SJSA1 (cell line): Measurements from ENCODE around the gene ARFRP1. TPM values are rescaled to one million over a fixed set of nuclear protein-coding genes. Genes with fewer than 3 reads are reported as not detected.
A peak's percentile ranks its signal among the peaks of the same experiment; 100 is the strongest.
"Not testable (repeated sequence)": the region's sequence is repeated elsewhere in the genome, so short reads cannot be mapped to it uniquely, and the experiment has no call there.

Experiments used
- DNase-seq, 2 experiments: peaks; one replicate each; pipeline ENCODE4 v3.0.0-alpha.2; 2015 to 2020; ENCODE audit warnings: low spot score in 2 of 2, low read depth in 1 of 2
- H3K27ac ChIP-seq: fragments of 250-450 bp; sonication (Bioruptor Pico); 2 replicates; pipeline ENCODE4 v1.5.1; 2020; ENCODE audit warnings: mild to moderate bottlenecking, moderate library complexity
- H3K27me3 ChIP-seq: fragments of 250-450 bp; sonication (Bioruptor Pico); replicated peaks from 2 replicates; pipeline ENCODE4 v1.5.1; 2020; ENCODE audit warnings: mild to moderate bottlenecking, moderate library complexity
- H3K36me3 ChIP-seq: fragments of 250-450 bp; sonication (Bioruptor Pico); 2 replicates; pipeline ENCODE4 v1.5.1; 2020; ENCODE audit warnings: mild to moderate bottlenecking
- H3K4me1 ChIP-seq: fragments of 250-450 bp; sonication (Bioruptor Pico); replicated peaks from 2 replicates; pipeline ENCODE4 v1.6.1; 2021; ENCODE audit warnings: mild to moderate bottlenecking
- H3K4me3 ChIP-seq: fragments of 250-450 bp; sonication (Bioruptor Pico); 2 replicates; pipeline ENCODE4 v1.5.1; 2020; ENCODE audit warnings: mild to moderate bottlenecking
- H3K9me3 ChIP-seq: fragments of 250-450 bp; sonication (Bioruptor Pico); replicated peaks from 2 replicates; pipeline ENCODE4 v1.5.1; 2020; ENCODE audit warnings: mild to moderate bottlenecking
- total RNA-seq: library from RNA; depleted of rRNA; stranded (reverse); fragments of >200 nt; shearing (Covaris generic); gene quantifications from 2 replicates; pipeline ENCODE4 v1.2.3, GENCODE V29; 2014

ARFRP1 gene
- total RNA-seq, 1 experiment from 2014 or later = 49.1 TPM

DNA sequence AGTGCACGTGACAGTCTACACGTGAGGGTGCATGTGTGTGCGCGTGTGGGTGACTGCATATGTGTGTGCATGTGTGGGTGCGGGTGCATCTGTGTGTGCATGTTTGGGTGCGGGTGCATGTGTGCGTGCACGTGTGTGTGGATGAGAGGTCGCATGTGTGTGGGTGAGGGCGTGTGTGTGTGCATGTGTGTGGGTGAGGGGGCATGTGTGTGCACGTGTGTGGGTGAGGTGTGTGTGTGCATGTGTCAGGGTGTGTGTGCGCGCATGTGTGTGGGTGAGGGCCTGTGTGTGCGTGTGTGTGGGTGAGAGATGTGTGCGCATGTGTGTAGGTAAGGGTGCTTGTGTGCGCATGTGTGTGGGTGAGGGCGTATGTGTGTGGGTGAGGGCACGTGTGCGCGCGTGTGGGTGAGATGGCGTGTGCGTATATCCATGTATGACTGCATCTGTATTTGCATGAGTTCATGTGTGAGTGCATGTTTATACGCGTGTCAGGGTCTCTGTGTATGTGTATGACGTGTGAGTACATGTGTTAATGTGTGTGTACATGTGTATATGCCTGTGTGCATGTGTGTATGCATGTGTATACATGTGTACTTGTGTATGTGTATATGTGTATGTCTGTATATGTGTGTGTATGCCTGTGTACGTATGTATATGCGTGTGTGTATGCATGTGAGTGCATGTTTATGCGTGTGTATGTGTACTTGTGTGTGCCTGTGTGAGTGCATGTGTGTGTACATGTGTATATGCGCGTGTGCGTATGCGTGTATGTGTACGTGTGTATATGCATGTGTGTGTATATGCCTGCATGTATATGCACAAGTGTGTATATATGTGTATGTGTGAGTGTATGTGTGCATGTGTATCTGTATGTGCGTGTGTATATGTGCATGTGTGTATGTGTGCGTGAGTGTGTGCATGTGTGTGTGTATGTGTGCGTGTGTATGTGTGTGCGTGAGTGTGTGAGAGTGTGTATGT is 24.6 kb upstream of the ARFRP1 start:
- Histone ChIP-seq H3K4me1 (no peaks in the 10 kb centered on the region), H3K9me3 (no peaks in the 10 kb centered on the region), H3K4me3 (no peak overlapping the region), H3K36me3 (peaks cover 71% of the 10 kb centered on the region), H3K27ac (no peak overlapping the region), H3K27me3 (no peaks in the 10 kb centered on the region)
- no peak for DNase-seq

DNA sequence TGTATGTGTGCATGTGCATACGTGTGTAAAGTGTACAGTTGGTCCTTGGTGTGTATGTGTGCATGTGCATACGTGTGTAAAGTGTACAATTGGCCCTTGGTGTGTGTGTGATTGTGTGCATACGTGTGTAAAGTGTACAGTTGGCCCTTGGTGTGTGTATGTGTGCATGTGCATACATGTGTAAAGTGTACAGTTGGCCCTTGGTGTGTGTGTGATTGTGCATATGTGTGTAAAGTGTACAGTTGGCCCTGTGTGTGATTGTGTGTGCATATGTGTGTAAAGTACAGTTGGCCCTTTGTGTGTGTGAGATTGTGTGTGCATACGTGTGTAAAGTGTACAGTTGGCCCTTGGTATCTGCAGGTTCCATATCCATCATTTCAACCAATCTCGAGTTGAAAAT is 23.6 kb upstream of the ARFRP1 start:
- Histone ChIP-seq H3K27ac (no peak overlapping the region), H3K27me3 (no peaks in the 10 kb centered on the region), H3K9me3 (no peaks in the 10 kb centered on the region), H3K36me3 (peaks cover 71% of the 10 kb centered on the region), H3K4me3 (no peak overlapping the region), H3K4me1 (no peaks in the 10 kb centered on the region)
- no peak for DNase-seq

DNA sequence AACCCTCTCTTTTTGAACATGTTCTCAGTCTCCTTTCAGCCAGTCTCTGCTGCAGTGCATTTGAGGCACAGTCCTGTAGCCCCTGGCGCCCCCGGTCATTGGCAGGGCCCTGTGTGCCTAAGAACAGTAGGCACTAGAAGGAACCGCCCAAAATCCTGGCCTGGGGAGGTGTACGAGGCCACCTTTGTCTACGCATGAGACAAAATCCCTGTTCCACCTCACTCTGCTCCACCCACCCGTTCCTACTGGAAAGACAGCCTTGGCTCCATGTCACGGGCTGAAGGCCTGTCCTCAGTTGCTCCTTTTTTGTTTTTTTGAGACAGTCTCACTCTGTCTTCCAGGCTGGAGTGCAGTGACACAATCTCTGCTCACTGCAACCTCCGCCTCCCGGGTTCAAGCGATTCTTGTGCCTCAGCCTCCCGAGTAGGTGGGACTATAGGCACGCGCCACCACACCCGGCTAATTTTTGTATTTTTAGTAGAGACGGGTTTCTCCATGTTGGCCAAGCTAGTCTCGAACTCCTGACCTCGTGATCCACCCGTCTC is 22.5 kb upstream of the ARFRP1 start:
- not testable (repeated sequence) for H3K27me3 ChIP-seq, H3K27ac ChIP-seq, H3K4me3 ChIP-seq, H3K4me1 ChIP-seq, DNase-seq, H3K9me3 ChIP-seq
- H3K36me3 ChIP-seq = peaks cover 63% of the 10 kb centered on the region

DNA sequence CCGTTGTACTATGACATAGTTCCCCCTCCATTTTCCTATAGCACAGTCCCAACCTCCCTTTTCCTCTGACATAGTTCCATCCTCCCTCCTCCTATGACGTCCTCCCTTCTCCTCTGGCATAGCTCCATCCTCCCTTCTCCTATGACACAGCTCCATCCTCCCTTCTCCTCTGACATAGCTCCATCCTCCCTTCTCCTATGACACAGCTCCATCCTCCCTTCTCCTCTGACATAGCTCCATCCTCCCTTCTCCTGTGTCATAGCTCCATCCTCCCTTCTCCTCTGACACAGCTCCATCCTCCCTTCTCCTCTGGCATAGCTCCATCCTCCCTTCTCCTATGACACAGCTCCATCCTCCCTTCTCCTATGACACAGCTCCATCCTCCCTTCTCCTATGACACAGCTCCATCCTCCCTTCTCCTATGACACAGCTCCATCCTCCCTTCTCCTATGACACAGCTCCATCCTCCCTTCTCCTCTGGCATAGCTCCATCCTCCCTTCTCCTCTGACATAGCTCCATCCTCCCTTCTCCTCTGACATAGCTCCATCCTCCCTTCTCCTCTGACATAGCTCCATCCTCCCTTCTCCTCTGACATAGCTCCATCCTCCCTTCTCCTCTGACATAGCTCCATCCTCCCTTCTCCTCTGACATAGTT is 15.3 kb upstream of the ARFRP1 start:
- not testable (repeated sequence) for H3K4me3 ChIP-seq, H3K27ac ChIP-seq, DNase-seq, H3K4me1 ChIP-seq, H3K27me3 ChIP-seq, H3K9me3 ChIP-seq
- peaks cover 53% of the 10 kb centered on the region for H3K36me3 ChIP-seq

DNA sequence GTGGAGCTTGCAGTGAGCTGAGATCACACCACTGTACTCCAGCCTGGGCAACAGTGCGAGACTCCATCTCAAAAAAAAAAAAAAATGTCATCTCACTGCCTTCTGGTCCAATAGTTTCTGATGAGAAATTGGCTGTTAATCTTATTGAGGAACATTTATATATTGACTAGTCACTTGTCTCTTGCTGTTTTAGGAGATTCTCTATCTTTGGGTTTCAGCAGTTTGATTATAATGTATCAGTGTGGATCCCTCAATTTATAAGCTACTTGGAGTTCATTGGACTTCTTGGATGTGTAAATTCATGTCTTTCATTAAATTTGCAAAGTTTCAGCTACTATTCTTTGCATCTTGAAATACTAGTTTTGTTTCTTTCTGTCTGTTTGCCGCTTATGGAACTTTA is 11.2 kb upstream of the ARFRP1 start:
- no peaks in the 10 kb centered on the region for H3K27me3 ChIP-seq
- H3K9me3 ChIP-seq = peaks cover 5% of the 10 kb centered on the region
- H3K4me1 ChIP-seq = no peaks in the 10 kb centered on the region
- H3K4me3 ChIP-seq = no peak overlapping the region
- no peak overlapping the region for H3K27ac ChIP-seq
- no peak for DNase-seq
- H3K36me3 ChIP-seq = peaks cover 67% of the 10 kb centered on the region

DNA sequence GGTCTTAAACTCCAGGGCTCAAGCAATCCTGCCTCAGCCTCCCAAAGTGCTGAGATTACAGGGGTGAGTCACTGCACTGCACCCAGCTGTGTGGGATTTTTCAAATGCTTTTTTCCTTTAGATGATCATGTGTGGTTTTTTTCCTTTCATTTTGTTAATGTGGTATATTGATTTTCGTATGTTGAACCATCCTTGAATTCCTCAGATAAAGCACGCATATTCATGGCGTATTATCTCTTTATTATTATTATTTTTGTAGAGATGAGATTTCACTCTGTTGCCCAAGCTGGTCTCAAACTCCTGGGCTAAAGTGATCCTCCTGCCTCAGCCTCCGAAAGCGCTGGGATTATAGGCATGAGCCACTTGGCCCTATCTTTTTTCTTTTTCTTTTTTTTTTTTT is 7.1 kb upstream of the ARFRP1 start:
- Histone ChIP-seq H3K9me3 (peaks cover 5% of the 10 kb centered on the region), H3K36me3 (peaks cover 86% of the 10 kb centered on the region), H3K27ac (no peak overlapping the region), H3K27me3 (no peaks in the 10 kb centered on the region), H3K4me3 (no peak overlapping the region), H3K4me1 (no peaks in the 10 kb centered on the region)
- DNase-seq = no peak

DNA sequence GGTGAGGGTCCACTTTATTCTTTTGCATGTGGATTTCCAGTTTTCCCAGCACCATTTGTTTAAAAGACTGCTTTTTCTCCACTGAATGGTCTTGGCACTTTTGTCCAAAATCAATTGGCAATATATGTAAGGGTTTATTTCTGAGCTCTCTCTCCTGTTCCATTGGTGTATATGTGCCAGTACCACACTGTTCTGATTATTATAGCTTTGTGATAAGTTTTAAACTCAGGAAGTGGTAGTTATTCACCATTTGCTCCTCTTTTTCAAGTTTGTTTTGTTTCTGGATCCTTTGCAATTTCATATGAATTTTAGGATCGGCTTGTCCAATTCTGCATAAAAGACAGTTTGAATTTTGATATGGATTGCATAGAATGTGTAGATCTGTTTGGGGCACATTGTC is 4.4 kb upstream of the ARFRP1 start:
- H3K27ac ChIP-seq = no peak overlapping the region
- peaks cover 87% of the 10 kb centered on the region for H3K36me3 ChIP-seq
- peaks cover 10% of the 10 kb centered on the region for H3K9me3 ChIP-seq
- peaks cover 16% of the 10 kb centered on the region for H3K4me1 ChIP-seq
- no peaks in the 10 kb centered on the region for H3K27me3 ChIP-seq
- H3K4me3 ChIP-seq = no peak overlapping the region
- no peak for DNase-seq

DNA sequence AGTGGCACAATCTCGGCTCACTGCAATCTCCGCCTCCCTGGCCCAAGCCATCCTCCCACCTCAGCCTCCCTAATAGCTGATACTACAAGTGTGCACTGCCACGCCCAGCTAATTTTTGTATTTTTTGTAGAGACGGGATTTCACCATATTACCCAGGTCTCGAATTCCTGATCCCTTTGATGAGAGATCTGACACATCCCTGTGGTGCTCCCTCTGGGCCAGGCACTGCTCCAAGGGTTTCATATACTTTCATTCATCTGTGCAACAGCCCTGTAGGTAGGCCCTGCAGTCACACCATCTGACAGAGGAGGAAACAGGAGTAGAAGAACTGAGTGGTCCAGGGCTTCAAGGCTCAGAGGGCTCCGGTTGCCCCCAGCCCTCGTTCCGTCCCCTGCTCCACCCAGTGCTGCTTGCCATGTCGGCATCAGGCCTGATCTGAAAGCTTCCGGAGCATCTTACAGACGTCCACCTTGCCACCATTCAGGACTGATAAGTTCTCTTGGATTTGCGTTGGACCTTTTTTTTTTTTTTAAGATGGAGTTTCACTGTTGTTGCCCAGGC is 3.4 kb upstream of the ARFRP1 start:
- Histone ChIP-seq H3K27ac (no peak overlapping the region), H3K4me3 (no peak overlapping the region), H3K27me3 (no peaks in the 10 kb centered on the region), H3K36me3 (peaks cover 93% of the 10 kb centered on the region), H3K4me1 (peaks cover 24% of the 10 kb centered on the region), H3K9me3 (peaks cover 10% of the 10 kb centered on the region)
- no peak for DNase-seq

DNA sequence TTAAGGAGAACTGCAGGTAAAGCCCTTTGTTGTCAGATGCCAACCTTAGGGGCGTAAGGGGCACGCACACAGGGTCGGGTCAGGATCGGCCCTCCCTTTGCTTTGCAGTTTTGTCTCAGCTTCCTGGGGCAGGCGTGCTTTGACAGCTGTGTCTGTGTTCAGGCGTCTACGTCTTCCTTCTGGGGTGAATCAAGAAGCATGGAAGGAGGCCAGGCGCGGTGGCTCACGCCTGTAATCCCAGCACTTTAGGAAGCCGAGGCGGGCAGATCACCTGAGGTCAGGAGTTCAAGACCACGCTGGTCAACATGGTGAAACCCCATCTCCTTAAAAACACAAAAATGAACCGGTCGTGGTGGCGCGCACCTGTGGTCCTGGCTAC is 1.4 kb upstream of the ARFRP1 start:
- H3K4me3 ChIP-seq = peak overlapping the region; percentile 89
- no peak overlapping the region for H3K27ac ChIP-seq
- H3K36me3 ChIP-seq = peaks cover 97% of the 10 kb centered on the region
- H3K27me3 ChIP-seq = no peaks in the 10 kb centered on the region
- H3K4me1 ChIP-seq = peaks cover 24% of the 10 kb centered on the region
- DNase-seq = no peak
- H3K9me3 ChIP-seq = peaks cover 8% of the 10 kb centered on the region

DNA sequence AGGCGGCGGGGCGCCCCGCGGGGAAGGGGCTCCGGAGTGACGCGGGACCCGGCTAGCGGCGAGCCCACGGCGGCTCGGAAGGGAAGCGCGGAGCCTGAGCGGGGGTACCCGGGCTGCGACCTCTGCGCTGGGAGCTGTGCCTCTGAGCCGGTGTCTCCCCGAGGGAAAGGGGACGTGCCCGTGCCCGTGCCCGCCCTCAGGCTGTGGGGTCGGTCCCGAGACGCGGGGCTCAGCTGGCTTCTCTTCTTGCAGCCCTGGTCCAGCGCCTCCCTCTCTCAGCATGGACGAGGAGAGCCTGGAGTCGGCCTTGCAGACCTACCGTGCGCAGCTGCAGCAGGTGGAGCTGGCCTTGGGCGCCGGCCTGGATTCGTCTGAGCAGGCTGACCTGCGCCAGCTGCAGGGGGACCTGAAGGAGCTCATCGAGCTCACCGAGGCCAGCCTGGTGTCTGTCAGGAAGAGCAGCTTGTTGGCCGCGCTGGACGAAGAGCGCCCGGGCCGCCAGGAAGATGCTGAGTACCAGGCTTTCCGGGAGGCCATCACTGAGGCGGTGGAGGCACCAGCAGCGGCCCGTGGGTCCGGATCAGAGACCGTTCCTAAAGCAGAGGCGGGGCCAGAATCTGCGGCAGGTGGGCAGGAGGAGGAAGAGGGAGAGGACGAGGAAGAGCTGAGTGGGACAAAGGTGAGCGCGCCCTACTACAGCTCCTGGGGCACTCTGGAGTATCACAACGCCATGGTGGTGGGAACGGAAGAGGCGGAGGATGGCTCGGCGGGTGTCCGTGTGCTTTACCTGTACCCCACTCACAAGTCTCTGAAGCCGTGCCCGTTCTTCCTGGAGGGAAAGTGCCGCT is 749 bp upstream of the ARFRP1 start:
- H3K4me3 ChIP-seq = peak overlapping the region; percentile 89
- H3K9me3 ChIP-seq = peaks cover 8% of the 10 kb centered on the region
- H3K4me1 ChIP-seq = peaks cover 24% of the 10 kb centered on the region
- H3K27me3 ChIP-seq = no peaks in the 10 kb centered on the region
- H3K36me3 ChIP-seq = peaks cover 98% of the 10 kb centered on the region
- DNase-seq = no peak
- H3K27ac ChIP-seq = no peak overlapping the region; the same call in 1 of the 2 replicates

DNA sequence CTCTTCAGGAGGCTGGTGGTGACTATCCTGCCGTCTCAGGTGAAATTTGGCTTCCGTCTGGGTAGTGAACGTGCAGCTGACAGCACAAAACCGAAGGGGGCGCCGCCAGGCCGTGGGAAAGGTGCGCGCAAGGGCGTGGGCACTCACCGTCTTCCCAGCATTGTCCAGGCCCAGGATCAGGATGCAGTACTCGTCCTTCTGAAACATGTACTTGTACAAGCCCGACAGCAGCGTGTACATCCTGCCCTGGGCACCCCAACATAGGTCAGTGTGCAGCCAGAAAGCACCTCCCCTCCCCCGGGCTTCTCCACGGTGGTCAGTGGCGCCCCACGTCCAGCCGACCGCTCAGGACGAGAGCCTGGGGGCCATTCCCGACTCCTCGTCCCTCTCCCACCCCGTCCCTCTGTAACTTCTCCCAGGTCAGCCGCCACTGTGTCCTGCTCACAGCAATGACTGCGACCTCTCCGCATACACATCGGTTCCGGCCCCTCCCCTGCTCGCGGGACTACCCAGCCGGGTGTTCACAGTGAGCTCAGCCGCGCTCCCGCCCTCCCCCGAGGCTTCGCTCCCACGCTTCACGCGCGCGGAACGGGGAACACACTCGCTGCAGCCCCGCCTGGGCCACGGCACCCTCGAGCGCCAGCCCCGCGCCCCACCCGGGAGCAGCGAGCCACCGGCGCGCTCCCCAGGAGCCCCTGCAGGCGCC is 771 bp downstream of the ARFRP1 start:
- H3K27me3 ChIP-seq = no peaks in the 10 kb centered on the region
- peaks cover 8% of the 10 kb centered on the region for H3K9me3 ChIP-seq
- peak overlapping the region; percentile 74 for H3K27ac ChIP-seq
- peaks cover 89% of the 10 kb centered on the region for H3K36me3 ChIP-seq
- peak in 1 of 2 experiments; percentile 61 for DNase-seq
- peaks cover 24% of the 10 kb centered on the region for H3K4me1 ChIP-seq
- peak overlapping the region; percentile 89 for H3K4me3 ChIP-seq

DNA sequence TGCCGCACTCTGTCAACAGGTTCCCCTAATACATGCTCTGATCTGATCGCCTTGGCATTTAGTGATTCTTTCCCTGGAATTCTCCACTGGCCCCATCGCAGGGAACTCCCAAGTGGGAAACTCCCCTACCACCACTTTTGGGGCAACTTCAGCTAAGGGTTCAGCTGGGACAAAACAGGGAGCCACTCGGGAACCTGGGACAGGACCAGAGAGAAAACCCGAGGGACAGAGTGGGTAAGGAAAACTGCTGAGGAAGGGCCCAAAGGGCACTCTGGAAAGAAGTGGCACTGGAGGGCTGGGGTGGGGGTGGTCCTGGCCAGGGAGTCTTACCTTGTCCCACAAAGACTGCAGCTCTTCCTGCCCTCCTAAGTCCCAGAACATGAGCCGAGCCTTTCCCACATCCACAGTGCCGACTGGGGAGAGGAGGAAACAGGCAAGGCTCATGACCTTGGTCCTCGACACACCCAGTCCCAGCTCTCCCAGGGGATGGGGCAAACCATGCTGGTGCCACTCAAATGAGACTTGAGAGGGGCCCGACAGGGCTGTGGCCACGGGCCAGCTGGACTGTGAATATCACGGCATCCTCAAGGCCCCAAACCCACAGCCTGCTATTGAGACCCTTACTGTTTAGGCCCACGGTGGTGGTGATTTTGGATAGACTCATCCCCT is 1.6 kb downstream of the ARFRP1 start:
- Histone ChIP-seq H3K27ac (no peak overlapping the region), H3K27me3 (no peaks in the 10 kb centered on the region), H3K4me1 (peaks cover 24% of the 10 kb centered on the region), H3K36me3 (peaks cover 81% of the 10 kb centered on the region), H3K9me3 (peaks cover 8% of the 10 kb centered on the region), H3K4me3 (peak overlapping the region; percentile 89)
- no peak for DNase-seq
